ENCODE data around the gene LRRC3C.

LRRC3C gene

GRCh38 chr17:39923836-39924690, 3.5 kb upstream of the LRRC3C start:
- in situ Hi-C loops (cut with HindIII; ENCODE audit: low sequenced_read_pairs), result no loop called here

- in situ Hi-C loops (cut with HindIII; ENCODE audit: low sequenced_read_pairs), result no loop called here
Measured at GRCh38 chr17:39924691-39925055, 2.9 kb upstream of the LRRC3C start.

- in situ Hi-C loops (cut with HindIII; ENCODE audit: low sequenced_read_pairs), result no loop called here
Measured at GRCh38 chr17:39925282-39926134, 2.0 kb upstream of the LRRC3C start.

GRCh38 chr17:39926135-39926587, 1.4 kb upstream of the LRRC3C start:
- in situ Hi-C loops (cut with HindIII; ENCODE audit: low sequenced_read_pairs), result no loop called here

GRCh38 chr17:39926588-39927100, 888 bp upstream of the LRRC3C start:
- in situ Hi-C loops (cut with HindIII; ENCODE audit: low sequenced_read_pairs), result no loop called here

- in situ Hi-C loops (cut with HindIII; ENCODE audit: low sequenced_read_pairs), result no loop called here
Measured at GRCh38 chr17:39927929-39928857, 661 bp downstream of the LRRC3C start.

- in situ Hi-C loops (cut with HindIII; ENCODE audit: low sequenced_read_pairs), result no loop called here
Measured at GRCh38 chr17:39928858-39929645, 1.5 kb downstream of the LRRC3C start.

- in situ Hi-C loops (cut with HindIII; ENCODE audit: low sequenced_read_pairs), result no loop called here
Measured at GRCh38 chr17:39929646-39930407, 2.3 kb downstream of the LRRC3C start.

GRCh38 chr17:39933912-39934311, 6.4 kb downstream of the LRRC3C start:
- in situ Hi-C loops (cut with HindIII; ENCODE audit: low sequenced_read_pairs), result no loop called here

- in situ Hi-C loops (cut with HindIII; ENCODE audit: low sequenced_read_pairs), result no loop called here
Measured at GRCh38 chr17:39934324-39934723, 6.8 kb downstream of the LRRC3C start.

- in situ Hi-C loops (cut with HindIII; ENCODE audit: low sequenced_read_pairs), result no loop called here
Measured at GRCh38 chr17:39935909-39936308, 8.4 kb downstream of the LRRC3C start.

- in situ Hi-C loops (cut with HindIII; ENCODE audit: low sequenced_read_pairs), result no loop called here
Measured at GRCh38 chr17:39937447-39937846, 9.9 kb downstream of the LRRC3C start.

- in situ Hi-C loops (cut with HindIII; ENCODE audit: low sequenced_read_pairs), result no loop called here
Measured at GRCh38 chr17:39938140-39938869, 10.8 kb downstream of the LRRC3C start.

GRCh38 chr17:39939106-39939505, 11.6 kb downstream of the LRRC3C start:
- in situ Hi-C loops (cut with HindIII; ENCODE audit: low sequenced_read_pairs), result no loop called here

- in situ Hi-C loops (cut with HindIII; ENCODE audit: low sequenced_read_pairs), result no loop called here
Measured at GRCh38 chr17:39939588-39940419, 12.3 kb downstream of the LRRC3C start.

- in situ Hi-C loops (cut with HindIII; ENCODE audit: low sequenced_read_pairs), result no loop called here
Measured at GRCh38 chr17:39943702-39944392, 16.3 kb downstream of the LRRC3C start.

- in situ Hi-C loops (cut with HindIII; ENCODE audit: low sequenced_read_pairs), result no loop called here
Measured at GRCh38 chr17:39944393-39944711, 16.8 kb downstream of the LRRC3C start.

Measured in endothelial cell of hepatic sinusoid (primary cell).